Gastroesophageal sphincter (tissue), 3 donors: ENCODE data around the gene PTPRU.

ENCODE experiments used
- CTCF ChIP-seq, 4 experiments: fragments of 200-600 bp in 2 of 4; fragments of 450-650 bp in 2 of 4; sonication (generic) in 1 of 4; IDR thresholded peaks; one replicate each; pipeline ENCODE4 v1.5.1; 2017 to 2019; ENCODE audit warnings: antibody characterized with exemption in 4 of 4, mild to moderate bottlenecking in 2 of 4, moderate library complexity in 2 of 4
- EP300 ChIP-seq: sonication (generic); formaldehyde crosslinking; IDR thresholded peaks from one replicate; pipeline ENCODE4 v1.6.1; 2017; ENCODE audit warnings: antibody characterized with exemption, mild to moderate bottlenecking

DNA sequence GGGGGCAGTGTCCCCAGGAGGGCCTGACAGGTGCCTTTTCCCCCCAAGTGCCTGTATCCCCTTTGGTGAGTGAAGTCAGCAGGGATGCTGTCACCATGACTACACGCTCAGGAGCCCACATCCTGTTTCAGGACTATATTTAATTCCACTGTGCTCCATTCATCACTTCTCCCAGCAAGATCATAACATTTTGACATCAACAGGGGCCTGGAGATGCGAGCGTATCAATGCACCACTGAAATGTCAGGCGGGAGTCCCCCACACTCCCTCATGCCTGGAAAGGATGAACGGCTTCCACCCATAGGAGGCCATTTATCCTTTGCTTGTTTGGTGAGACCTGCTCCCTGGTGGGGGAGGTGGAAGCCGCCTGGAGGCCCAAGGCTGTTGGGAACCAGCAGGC, 119.1 kb downstream of the PTPRU start:
- TF ChIP-seq CTCF (IDR thresholded peaks at IDR 0.05), result no peak
- no peak for TF ChIP-seq EP300
